CD14-positive monocyte (primary cell): Measurements from ENCODE around the gene SLC16A4. TPM values are rescaled to one million over a fixed set of nuclear protein-coding genes. Genes with fewer than 3 reads are reported as not detected.
"Not testable (repeated sequence)": the region's sequence is repeated elsewhere in the genome, so short reads cannot be mapped to it uniquely, and the experiment has no call there.

Source experiments
- DNase-seq, 3 donors: peaks; one replicate each; pipeline ENCODE4 v3.0.0-alpha.2; 2011 to 2022
- H2AFZ ChIP-seq: 2 replicates; pipeline ENCODE4 v1.6.0; 2012; ENCODE audit warnings: mild to moderate bottlenecking, low read depth, low read length, inconsistent platforms; ENCODE audit not compliant: insufficient read depth, poor library complexity, severe bottlenecking
- H3K27ac ChIP-seq, 2 donors: 1 replicate in 1 of 2; 2 replicates in 1 of 2; pipeline ENCODE4 v1.5.1; 2012 to 2013; ENCODE audit warnings: low read length in 2 of 2, control low read depth in 1 of 2, inconsistent platforms in 1 of 2, low read depth in 1 of 2, mild to moderate bottlenecking in 1 of 2
- H3K27me3 ChIP-seq, 2 donors: one replicate each; pipeline versions ENCODE4 v1.6.0 to v1.6.1; 2011 to 2013; ENCODE audit warnings: low read length in 2 of 2; ENCODE audit not compliant: control insufficient read depth in 2 of 2, insufficient read depth in 2 of 2
- H3K36me3 ChIP-seq, 2 donors: replicated peaks in 1 of 2; 1 replicate in 1 of 2; 2 replicates in 1 of 2; pipeline versions ENCODE4 v1.5.1 to v1.6.1; 2012 to 2013; ENCODE audit warnings: low read length in 2 of 2, control low read depth in 1 of 2, inconsistent platforms in 1 of 2, mild to moderate bottlenecking in 1 of 2; ENCODE audit not compliant: insufficient read depth in 2 of 2, control insufficient read depth in 1 of 2
- H3K4me1 ChIP-seq, 2 donors: 1 replicate in 1 of 2; 2 replicates in 1 of 2; pipeline versions ENCODE4 v1.5.1 to v1.6.1; 2012 to 2013; ENCODE audit warnings: low read length in 2 of 2, control low read depth in 1 of 2, inconsistent platforms in 1 of 2, mild to moderate bottlenecking in 1 of 2, moderate library complexity in 1 of 2; ENCODE audit not compliant: insufficient read depth in 2 of 2, control insufficient read depth in 1 of 2
- H3K4me2 ChIP-seq: replicated peaks from 2 replicates; pipeline ENCODE3; 2012; ENCODE audit warnings: low read length, moderate library complexity, mild to moderate bottlenecking; ENCODE audit not compliant: poor library complexity, severe bottlenecking; ENCODE audit errors: extremely low read depth
- H3K4me3 ChIP-seq, 3 experiments: fragments of 200-600 bp in 1 of 3; sonication (generic) in 1 of 3; replicated peaks in 1 of 3; 1 replicate in 2 of 3; 2 replicates in 1 of 3; pipeline ENCODE4 v1.5.1; 2011 to 2013; ENCODE audit warnings: low read length in 3 of 3, mild to moderate bottlenecking in 3 of 3, control low read depth in 2 of 3, low read depth in 2 of 3, inconsistent platforms in 1 of 3, moderate library complexity in 1 of 3
- H3K79me2 ChIP-seq: 2 replicates; pipeline ENCODE4 v1.6.0; 2012; ENCODE audit warnings: mild to moderate bottlenecking, control low read depth, inconsistent platforms, low read length, moderate library complexity; ENCODE audit not compliant: insufficient read depth
- H3K9ac ChIP-seq: 2 replicates; pipeline ENCODE4 v1.6.0; 2017; ENCODE audit warnings: low read length, mild to moderate bottlenecking; ENCODE audit not compliant: insufficient read depth, poor library complexity, severe bottlenecking
- H3K9me3 ChIP-seq, 2 donors: replicated peaks in 1 of 2; 1 replicate in 1 of 2; 2 replicates in 1 of 2; pipeline versions ENCODE4 v1.5.1 to v1.6.1; 2012 to 2013; ENCODE audit warnings: low read length in 2 of 2, control low read depth in 1 of 2; ENCODE audit not compliant: control insufficient read depth in 1 of 2, insufficient read depth in 1 of 2
- H4K20me1 ChIP-seq: 2 replicates; pipeline ENCODE4 v1.6.0; 2012; ENCODE audit warnings: mild to moderate bottlenecking, low read length, control low read depth, moderate library complexity; ENCODE audit not compliant: insufficient read depth
- H3K27ac Mint-ChIP-seq, 7 donors: one replicate each; pipeline ENCODE4 v1.8.0; 2020; ENCODE audit warnings: mild to moderate bottlenecking in 7 of 7, mixed read lengths in 7 of 7, moderate library complexity in 6 of 7, inconsistent platforms in 2 of 7
- H3K27me3 Mint-ChIP-seq, 3 donors: one replicate each; pipeline ENCODE4 v1.8.0; 2021 to 2022; ENCODE audit warnings: low read depth in 3 of 3, mild to moderate bottlenecking in 3 of 3, mixed read lengths in 3 of 3, moderate library complexity in 3 of 3, inconsistent platforms in 1 of 3
- H3K36me3 Mint-ChIP-seq, 2 donors: one replicate each; pipeline ENCODE4 v1.8.0; 2020; ENCODE audit warnings: mixed read lengths in 2 of 2, inconsistent platforms in 1 of 2, mild to moderate bottlenecking in 1 of 2
- H3K4me1 Mint-ChIP-seq: one replicate; pipeline ENCODE4 v1.8.0; 2020; ENCODE audit warnings: mild to moderate bottlenecking, mixed read lengths
- H3K4me3 Mint-ChIP-seq, 2 donors: one replicate each; pipeline ENCODE4 v1.8.0; 2020; ENCODE audit warnings: mild to moderate bottlenecking in 2 of 2, mixed read lengths in 2 of 2, moderate library complexity in 1 of 2
- H3K9me3 Mint-ChIP-seq, 7 donors: one replicate each; pipeline ENCODE4 v1.8.0; 2020 to 2022; ENCODE audit warnings: mixed read lengths in 7 of 7, mild to moderate bottlenecking in 6 of 7, moderate library complexity in 6 of 7, inconsistent platforms in 2 of 7
- WGBS: methylation state at CpG from one replicate; pipeline ENCODE4 v1.1.5; 2013; ENCODE audit warnings: missing lambda C conversion rate; ENCODE audit not compliant: insufficient coverage; 5-methylcytosine and 5-hydroxymethylcytosine counted together
- intact Hi-C, 2 donors: fragments of 100-400 bp; cut with micrococcal nuclease; formaldehyde crosslinking; loops; one replicate each; pipeline versions ENCODE4 v1.15.0 to v1.15.1; 2023
- polyA plus RNA-seq, 3 donors: library from polyadenylated mRNA; depleted of rRNA in 1 of 3; unstranded in 2 of 3; stranded (reverse) in 1 of 3; fragments of 300-500 nt in 2 of 3; fragments of >200 nt in 1 of 3; fragmentation: Illumina TruSeq in 2 of 3; gene quantifications; 1 replicate in 2 of 3; 2 replicates in 1 of 3; pipeline ENCODE4 v1.2.3, GENCODE V29; 2012 to 2021
- TF ChIP-seq, protein P1 (sequence below): fragments of 200-600 bp; IDR thresholded peaks from one replicate; pipeline ENCODE4 v1.8.0; 2022; ENCODE audit warnings: antibody characterized with exemption, mild to moderate bottlenecking

SLC16A4 gene
- polyA plus RNA-seq, 3 donors, result 0.13 to 0.26 (median 0.25) TPM

- H2AFZ ChIP-seq, result no peak overlapping the region
- Mint-ChIP-seq H3K9me3 (no peaks in the 10 kb centered on the region), H3K36me3 (peaks cover 39 to 52% of the 10 kb centered on the region in 2 donors), H3K27me3 (peaks cover 0 to 5% (median 0%) of the 10 kb centered on the region in 3 donors), H3K27ac (no peak overlapping the region), H3K4me3 (no peak overlapping the region), H3K4me1 (peaks cover 20% of the 10 kb centered on the region)
- no peaks in the 10 kb centered on the region for H3K9me3 ChIP-seq
- peaks cover 6% of the 10 kb centered on the region for H4K20me1 ChIP-seq
- H3K4me1 ChIP-seq, result peaks cover 14 to 23% of the 10 kb centered on the region in 2 donors
- H3K79me2 ChIP-seq, result peaks cover 35% of the 10 kb centered on the region
- no peak for DNase-seq
- no peak overlapping the region for H3K9ac ChIP-seq
- TF ChIP-seq, protein P1, sequence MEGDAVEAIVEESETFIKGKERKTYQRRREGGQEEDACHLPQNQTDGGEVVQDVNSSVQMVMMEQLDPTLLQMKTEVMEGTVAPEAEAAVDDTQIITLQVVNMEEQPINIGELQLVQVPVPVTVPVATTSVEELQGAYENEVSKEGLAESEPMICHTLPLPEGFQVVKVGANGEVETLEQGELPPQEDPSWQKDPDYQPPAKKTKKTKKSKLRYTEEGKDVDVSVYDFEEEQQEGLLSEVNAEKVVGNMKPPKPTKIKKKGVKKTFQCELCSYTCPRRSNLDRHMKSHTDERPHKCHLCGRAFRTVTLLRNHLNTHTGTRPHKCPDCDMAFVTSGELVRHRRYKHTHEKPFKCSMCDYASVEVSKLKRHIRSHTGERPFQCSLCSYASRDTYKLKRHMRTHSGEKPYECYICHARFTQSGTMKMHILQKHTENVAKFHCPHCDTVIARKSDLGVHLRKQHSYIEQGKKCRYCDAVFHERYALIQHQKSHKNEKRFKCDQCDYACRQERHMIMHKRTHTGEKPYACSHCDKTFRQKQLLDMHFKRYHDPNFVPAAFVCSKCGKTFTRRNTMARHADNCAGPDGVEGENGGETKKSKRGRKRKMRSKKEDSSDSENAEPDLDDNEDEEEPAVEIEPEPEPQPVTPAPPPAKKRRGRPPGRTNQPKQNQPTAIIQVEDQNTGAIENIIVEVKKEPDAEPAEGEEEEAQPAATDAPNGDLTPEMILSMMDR, result no peak
- H3K27ac ChIP-seq, result no peak overlapping the region
- H3K36me3 ChIP-seq, result peaks cover 60 to 66% of the 10 kb centered on the region in 2 donors
- no CpG with 5 or more reads among the region's 4 CpGs for WGBS
- intact Hi-C loops, result loop anchor here in 1 of 2 donors (10.0 kb wide), 1 partner anchor 370 kb away; the partner anchor contains the start of gene STRIP1
- no peak overlapping the region for H3K4me3 ChIP-seq
- no peak overlapping the region for H3K4me2 ChIP-seq
- no peaks in the 10 kb centered on the region for H3K27me3 ChIP-seq
Observed at GRCh38 chr1:110404401-110404800, 13.6 kb upstream of the SLC16A4 start.

DNA sequence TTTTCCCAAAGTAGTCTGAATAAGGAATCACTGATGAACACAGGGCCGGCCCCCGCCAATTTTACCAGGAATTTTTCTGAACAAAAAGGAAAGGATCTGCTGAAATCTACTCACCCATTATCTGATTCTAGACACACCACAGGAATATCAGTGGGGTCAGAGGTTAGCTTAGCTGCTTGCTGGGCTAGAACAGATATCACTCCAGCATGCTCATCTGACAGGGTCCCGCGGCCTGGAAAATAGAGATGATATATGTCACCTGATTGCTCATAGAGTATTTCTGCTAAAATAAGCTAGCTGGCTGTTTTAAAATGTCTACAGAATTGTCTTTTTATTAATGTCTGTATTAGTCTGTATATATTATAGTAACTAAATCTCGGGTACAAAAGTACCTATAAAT is 13.0 kb upstream of the SLC16A4 start:
- intact Hi-C loops, result loop anchor here in 1 of 2 donors (10.0 kb wide), 1 partner anchor 369 kb away; the partner anchor contains the start of gene STRIP1
- Mint-ChIP-seq H3K27ac (no peak overlapping the region), H3K27me3 (peaks cover 0 to 5% (median 0%) of the 10 kb centered on the region in 3 donors), H3K4me1 (peaks cover 18% of the 10 kb centered on the region), H3K36me3 (peaks cover 39 to 55% of the 10 kb centered on the region in 2 donors), H3K4me3 (no peak overlapping the region), H3K9me3 (no peaks in the 10 kb centered on the region)
- Histone ChIP-seq H4K20me1 (peaks cover 6% of the 10 kb centered on the region), H3K9me3 (no peaks in the 10 kb centered on the region), H3K79me2 (peaks cover 35% of the 10 kb centered on the region), H3K4me3 (no peak overlapping the region), H3K9ac (no peak overlapping the region), H3K4me2 (no peak overlapping the region), H3K27ac (no peak overlapping the region), H3K36me3 (peaks cover 62 to 72% of the 10 kb centered on the region in 2 donors), H2AFZ (no peak overlapping the region), H3K27me3 (no peaks in the 10 kb centered on the region), H3K4me1 (peaks cover 14 to 23% of the 10 kb centered on the region in 2 donors)
- no peak for DNase-seq
- 100% methylated on average over 1 of the region's 5 CpGs for WGBS
- TF ChIP-seq, protein P1, result no peak

- H3K4me3 Mint-ChIP-seq, H4K20me1 ChIP-seq, intact Hi-C loops: not testable (repeated sequence)
Observed at GRCh38 chr1:110396259-110396958, 5.6 kb upstream of the SLC16A4 start.

More at GRCh38 chr1:110396259-110396958, 5.6 kb upstream of the SLC16A4 start:
- H3K4me1 ChIP-seq, H3K4me3 ChIP-seq, H3K9me3 ChIP-seq, H3K27me3 Mint-ChIP-seq, H2AFZ ChIP-seq, H3K27me3 ChIP-seq, DNase-seq, H3K9ac ChIP-seq, H3K79me2 ChIP-seq, H3K4me2 ChIP-seq, H3K9me3 Mint-ChIP-seq, H3K27ac ChIP-seq, H3K4me1 Mint-ChIP-seq, H3K27ac Mint-ChIP-seq: not testable (repeated sequence)
- peaks cover 37 to 74% of the 10 kb centered on the region in 2 donors for H3K36me3 Mint-ChIP-seq
- peaks cover 25 to 61% of the 10 kb centered on the region in 2 donors for H3K36me3 ChIP-seq
- 99% methylated on average over 46 of the region's 48 CpGs for WGBS
